ENCODE measurements around the gene TLCD1.

DNA sequence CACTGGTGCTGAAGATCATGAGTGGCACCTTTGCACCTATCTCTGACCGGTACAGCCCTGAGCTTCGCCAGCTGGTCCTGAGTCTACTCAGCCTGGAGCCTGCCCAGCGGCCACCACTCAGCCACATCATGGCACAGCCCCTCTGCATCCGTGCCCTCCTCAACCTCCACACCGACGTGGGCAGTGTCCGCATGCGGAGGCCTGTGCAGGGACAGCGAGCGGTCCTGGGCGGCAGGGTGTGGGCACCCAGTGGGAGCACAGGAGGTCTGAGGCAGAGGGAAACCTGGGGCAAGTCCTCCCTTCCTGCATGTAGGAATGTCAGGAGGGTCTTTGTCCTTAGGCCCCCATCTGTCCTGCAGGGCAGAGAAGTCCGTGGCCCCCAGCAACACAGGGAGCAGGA is 11.3 kb upstream of the TLCD1 start:
- TF ChIP-seq USF2 (IDR thresholded peaks at IDR 0.05; ENCODE audit: borderline replicate concordance, low read depth, low read length) (no peak), EED (IDR thresholded peaks at IDR 0.05; ENCODE audit: low read depth) (no peak), POLR2AphosphoS5 (IDR thresholded peaks at IDR 0.05; ENCODE audit: low read length) (no peak), POLR2AphosphoS2 (IDR thresholded peaks at IDR 0.05; ENCODE audit: low read depth, low read length) (no peak), EP300 (IDR thresholded peaks at IDR 0.05; ENCODE audit: borderline replicate concordance in 1 of 2, control insufficient read depth in 1 of 2, low read depth in 2 of 2, low read length in 2 of 2) (no peak), SREBF1 (IDR thresholded peaks at IDR 0.05; ENCODE audit: low read length) (no peak)
- TF ChIP-seq, protein P1, sequence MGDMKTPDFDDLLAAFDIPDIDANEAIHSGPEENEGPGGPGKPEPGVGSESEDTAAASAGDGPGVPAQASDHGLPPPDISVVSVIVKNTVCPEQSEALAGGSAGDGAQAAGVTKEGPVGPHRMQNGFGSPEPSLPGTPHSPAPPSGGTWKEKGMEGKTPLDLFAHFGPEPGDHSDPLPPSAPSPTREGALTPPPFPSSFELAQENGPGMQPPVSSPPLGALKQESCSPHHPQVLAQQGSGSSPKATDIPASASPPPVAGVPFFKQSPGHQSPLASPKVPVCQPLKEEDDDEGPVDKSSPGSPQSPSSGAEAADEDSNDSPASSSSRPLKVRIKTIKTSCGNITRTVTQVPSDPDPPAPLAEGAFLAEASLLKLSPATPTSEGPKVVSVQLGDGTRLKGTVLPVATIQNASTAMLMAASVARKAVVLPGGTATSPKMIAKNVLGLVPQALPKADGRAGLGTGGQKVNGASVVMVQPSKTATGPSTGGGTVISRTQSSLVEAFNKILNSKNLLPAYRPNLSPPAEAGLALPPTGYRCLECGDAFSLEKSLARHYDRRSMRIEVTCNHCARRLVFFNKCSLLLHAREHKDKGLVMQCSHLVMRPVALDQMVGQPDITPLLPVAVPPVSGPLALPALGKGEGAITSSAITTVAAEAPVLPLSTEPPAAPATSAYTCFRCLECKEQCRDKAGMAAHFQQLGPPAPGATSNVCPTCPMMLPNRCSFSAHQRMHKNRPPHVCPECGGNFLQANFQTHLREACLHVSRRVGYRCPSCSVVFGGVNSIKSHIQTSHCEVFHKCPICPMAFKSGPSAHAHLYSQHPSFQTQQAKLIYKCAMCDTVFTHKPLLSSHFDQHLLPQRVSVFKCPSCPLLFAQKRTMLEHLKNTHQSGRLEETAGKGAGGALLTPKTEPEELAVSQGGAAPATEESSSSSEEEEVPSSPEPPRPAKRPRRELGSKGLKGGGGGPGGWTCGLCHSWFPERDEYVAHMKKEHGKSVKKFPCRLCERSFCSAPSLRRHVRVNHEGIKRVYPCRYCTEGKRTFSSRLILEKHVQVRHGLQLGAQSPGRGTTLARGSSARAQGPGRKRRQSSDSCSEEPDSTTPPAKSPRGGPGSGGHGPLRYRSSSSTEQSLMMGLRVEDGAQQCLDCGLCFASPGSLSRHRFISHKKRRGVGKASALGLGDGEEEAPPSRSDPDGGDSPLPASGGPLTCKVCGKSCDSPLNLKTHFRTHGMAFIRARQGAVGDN (IDR thresholded peaks at IDR 0.05) = no peak

All from GM12878 (cell line).